Activated CD8-positive, alpha-beta memory T cell treated with anti-CD3 and anti-CD28 coated beads for 4 hours (primary cell): Measurements from ENCODE around the gene GJA5.
"Not testable (repeated sequence)": the region's sequence is repeated elsewhere in the genome, so short reads cannot be mapped to it uniquely, and the experiment has no call there.

Experiments
- DNase-seq, 2 donors: peaks; one replicate each; pipeline ENCODE4 v3.0.0-alpha.2; 2020; ENCODE audit warnings: low read depth in 2 of 2

The GJA5 gene

GRCh38 chr1:147762233-147763024 is 2.0 kb upstream of the GJA5 start:
- no peak for DNase-seq

DNA sequence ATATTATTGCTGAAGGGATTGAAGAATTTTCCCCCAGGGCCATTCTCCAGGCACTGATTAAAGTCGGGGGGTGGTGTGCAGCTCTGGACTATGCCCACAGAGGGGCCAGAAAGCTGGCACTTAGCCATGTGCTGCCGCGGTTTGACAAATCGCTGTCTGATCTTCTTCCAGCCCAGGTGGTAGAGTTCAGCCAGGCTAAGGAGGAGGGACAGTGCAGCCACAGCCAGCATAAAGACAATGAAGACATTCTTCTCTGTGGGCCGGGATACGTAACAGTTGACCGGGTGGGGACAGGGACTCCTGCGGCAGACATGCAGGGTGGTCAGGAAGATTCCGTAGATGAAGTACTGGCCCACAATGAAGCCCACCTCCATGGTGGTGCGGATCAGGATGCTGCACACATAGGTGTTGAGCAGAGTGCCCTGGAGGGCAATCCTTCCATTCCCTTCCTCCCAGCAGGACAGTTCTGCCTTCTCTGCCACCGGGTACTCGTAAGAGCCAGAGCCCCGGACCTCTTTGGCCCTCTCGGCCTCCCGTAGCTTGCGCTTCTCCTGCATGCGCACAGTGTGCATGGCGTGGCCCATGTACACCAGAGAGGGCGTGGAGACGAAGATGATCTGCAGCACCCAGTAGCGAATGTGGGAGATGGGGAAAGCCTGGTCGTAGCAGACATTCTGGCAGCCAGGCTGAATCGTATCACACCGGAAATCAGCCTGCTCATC is 1.9 kb downstream of the GJA5 start:
- no peak for DNase-seq

- no peak for DNase-seq
Measured at GRCh38 chr1:147757015-147757990, 3.1 kb downstream of the GJA5 start.

GRCh38 chr1:147756341-147756740 is 4.1 kb downstream of the GJA5 start:
- DNase-seq, result no peak

DNA sequence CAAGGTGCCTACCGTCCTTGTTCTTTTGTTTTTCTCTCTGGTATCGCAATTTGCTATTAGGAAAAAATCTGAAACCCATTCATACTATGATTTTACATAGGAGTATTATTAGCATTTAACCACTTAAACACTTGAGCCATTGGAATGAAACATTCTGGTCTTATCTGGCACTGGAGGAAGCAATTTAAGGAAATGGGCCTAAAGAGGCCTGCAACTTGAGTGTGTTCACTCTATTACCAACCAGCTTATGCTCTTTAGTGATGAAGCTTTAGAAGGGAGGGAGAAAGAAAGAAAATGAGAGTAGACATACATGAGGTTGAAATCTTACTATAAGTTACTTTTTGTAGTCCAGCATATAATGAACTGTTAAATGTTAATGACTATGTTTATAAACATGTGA is 5.7 kb downstream of the GJA5 start:
- DNase-seq, result no peak

DNA sequence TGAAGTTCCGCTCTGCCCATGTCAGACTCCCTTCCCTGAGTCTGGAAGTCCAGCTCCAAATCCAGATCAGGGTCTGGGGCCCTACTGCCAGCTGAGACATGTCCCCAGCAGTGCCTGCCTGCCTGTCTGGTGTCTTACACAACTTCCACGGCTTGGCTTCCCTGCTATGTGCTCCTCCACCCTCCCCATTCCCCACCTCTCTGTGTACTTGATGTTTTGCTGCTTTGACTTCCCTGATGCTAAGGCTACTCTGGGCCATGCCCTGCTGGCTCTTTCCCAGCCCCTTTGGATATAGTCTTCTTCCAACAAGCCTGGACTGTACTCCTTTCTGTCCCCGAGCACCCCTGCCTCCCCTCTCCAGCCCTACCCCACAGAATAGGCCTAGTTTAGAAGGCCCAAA is 7.3 kb downstream of the GJA5 start:
- DNase-seq, result no peak

GRCh38 chr1:147752511-147752910 is 7.9 kb downstream of the GJA5 start:
- no peak for DNase-seq

- DNase-seq, result no peak
Measured at GRCh38 chr1:147751346-147751745, 9.1 kb downstream of the GJA5 start.

DNA sequence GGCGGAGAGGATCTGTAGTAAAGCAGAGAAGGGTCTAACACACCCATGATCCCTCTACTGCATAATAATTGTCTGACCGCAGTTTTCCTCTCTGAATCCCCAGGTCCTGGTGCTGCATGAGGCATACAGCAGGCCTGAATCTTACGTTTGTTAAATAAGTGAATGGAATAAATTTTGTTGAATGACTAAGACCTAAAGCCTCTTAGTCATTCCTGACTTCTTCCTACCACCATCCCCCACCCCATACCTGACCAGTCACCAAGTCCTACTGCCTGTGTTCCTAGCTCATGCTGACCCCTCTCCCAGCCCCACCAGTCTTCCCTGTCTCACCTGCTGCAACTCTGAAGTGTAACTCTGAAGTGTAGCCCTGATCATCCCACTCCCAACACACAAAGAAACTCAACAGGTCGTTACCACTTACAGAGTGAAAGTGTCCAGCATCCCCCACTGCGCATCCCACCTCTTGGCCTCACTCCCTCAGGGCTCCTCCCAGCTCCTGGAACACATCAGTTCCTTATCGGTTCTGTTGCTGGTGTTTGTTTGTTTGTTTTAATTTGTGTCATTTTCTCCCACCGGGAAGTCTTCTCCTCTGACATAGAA is 9.7 kb downstream of the GJA5 start:
- no peak for DNase-seq

GRCh38 chr1:147749792-147750191 is 10.6 kb downstream of the GJA5 start:
- no peak for DNase-seq

DNA sequence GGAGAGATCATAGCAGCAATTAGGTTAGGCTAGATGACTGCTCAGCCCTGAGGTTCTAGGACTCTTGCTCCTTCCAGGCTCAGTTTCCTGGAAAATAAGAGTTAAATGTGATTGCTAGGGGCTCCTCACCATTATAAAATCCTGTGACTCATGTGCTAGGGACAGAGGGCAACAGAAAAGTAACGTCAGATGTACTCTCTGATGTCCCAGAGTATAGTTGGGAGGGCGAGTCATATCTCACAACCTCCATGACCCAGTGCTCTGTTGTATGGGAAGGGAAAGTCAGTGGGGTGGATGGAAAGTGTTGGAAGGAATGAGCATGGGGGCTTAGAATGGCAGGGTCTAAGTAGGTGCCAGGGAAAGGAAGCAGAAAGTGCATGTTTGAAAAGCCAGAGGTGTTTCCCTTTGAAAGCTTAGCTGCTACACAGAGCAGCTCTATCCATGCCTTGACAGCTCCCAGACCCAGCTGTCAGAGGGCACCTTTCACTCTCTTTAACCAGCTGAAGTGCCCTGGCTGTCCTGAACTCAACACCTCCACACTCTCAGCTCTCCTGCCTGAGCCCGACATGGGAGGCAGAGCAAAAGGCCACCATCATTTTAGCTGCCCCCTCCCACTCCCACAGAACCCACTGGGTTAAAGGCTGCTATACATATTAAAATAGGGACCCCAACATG is 11.6 kb downstream of the GJA5 start:
- no peak for DNase-seq

GRCh38 chr1:147747966-147748365 is 12.4 kb downstream of the GJA5 start:
- DNase-seq, result no peak

GRCh38 chr1:147745271-147745670 is 15.1 kb downstream of the GJA5 start:
- DNase-seq, result no peak

GRCh38 chr1:147741065-147741464 is 19.3 kb downstream of the GJA5 start:
- DNase-seq, result no peak

DNA sequence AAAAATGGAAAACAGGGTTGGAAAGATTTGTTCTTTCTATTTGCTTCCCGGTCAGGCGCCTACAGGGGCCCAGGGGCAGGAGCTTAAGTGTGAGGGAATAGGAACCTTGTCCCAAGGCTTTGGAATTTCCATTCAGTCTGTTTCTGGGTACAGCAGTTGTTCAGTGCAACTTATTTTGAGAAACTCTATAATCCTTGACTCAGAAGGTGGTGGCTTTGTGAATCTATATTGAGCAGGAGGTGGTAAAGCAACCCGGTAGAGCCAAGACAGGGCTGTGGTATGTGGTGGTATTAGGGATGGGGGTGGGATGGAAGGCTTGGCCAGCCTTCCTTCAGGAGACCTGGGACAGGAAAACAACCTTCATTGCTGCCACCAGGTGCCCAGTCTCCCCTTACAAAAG is 20.0 kb downstream of the GJA5 start:
- DNase-seq, result no peak

GRCh38 chr1:147738739-147739476 is 21.5 kb downstream of the GJA5 start:
- DNase-seq, result no peak

- DNase-seq, result no peak
Measured at GRCh38 chr1:147738129-147738528, 22.3 kb downstream of the GJA5 start.

DNA sequence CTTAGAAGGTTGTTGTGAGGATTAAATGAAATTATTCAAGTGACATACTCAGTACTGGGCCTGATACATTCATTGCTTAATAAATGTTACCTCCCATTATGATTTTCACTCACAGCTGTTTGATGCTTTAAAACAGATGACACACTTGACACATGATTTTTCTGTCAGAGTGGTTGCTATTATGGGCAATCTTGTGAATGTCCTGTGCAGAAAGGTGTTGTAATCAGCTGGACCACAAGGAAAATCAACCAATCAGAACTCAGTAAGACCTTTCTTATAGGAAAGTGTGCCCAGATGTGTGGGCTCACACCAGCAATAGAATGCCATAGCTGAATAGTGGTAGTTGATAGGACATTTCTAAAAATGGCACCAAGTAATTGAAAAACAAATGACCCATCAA is 23.5 kb downstream of the GJA5 start:
- no peak for DNase-seq

- no peak for DNase-seq
Measured at GRCh38 chr1:147735423-147735822, 25.0 kb downstream of the GJA5 start.

- not testable (repeated sequence) for DNase-seq
Measured at GRCh38 chr1:147734291-147734841, 26.0 kb downstream of the GJA5 start.
